HEK293 (cell line): ENCODE measurements around the gene FUT6.

Source experiments
- ZFP37 ChIP-seq: fragments of 450-650 bp; formaldehyde crosslinking; IDR thresholded peaks from 2 replicates; pipeline ENCODE4 v1.5.1; 2016; ENCODE audit warnings: missing biosample characterization, missing genetic modification characterization
- ZNF221 ChIP-seq: fragments of 450-650 bp; formaldehyde crosslinking; IDR thresholded peaks from 2 replicates; pipeline ENCODE4 v1.5.1; 2017; ENCODE audit warnings: missing biosample characterization, missing genetic modification characterization, borderline replicate concordance
- ZNF792 ChIP-seq: fragments of 450-650 bp; formaldehyde crosslinking; IDR thresholded peaks from 2 replicates; pipeline ENCODE4 v1.5.1; 2016; ENCODE audit warnings: missing biosample characterization, missing genetic modification characterization
- TF ChIP-seq, protein P1 (sequence below): fragments of 450-650 bp; formaldehyde crosslinking; IDR thresholded peaks from 2 replicates; pipeline ENCODE4 v1.5.1; 2016; ENCODE audit warnings: missing biosample characterization, missing genetic modification characterization

GRCh38 chr19:5867201-5868136 is 28.0 kb upstream of the FUT6 start:
- TF ChIP-seq ZFP37: no peak
- no peak for TF ChIP-seq ZNF221 (tag by site-specific recombination)
- no peak for TF ChIP-seq ZNF792 (tag by site-specific recombination)
- TF ChIP-seq, protein P1, sequence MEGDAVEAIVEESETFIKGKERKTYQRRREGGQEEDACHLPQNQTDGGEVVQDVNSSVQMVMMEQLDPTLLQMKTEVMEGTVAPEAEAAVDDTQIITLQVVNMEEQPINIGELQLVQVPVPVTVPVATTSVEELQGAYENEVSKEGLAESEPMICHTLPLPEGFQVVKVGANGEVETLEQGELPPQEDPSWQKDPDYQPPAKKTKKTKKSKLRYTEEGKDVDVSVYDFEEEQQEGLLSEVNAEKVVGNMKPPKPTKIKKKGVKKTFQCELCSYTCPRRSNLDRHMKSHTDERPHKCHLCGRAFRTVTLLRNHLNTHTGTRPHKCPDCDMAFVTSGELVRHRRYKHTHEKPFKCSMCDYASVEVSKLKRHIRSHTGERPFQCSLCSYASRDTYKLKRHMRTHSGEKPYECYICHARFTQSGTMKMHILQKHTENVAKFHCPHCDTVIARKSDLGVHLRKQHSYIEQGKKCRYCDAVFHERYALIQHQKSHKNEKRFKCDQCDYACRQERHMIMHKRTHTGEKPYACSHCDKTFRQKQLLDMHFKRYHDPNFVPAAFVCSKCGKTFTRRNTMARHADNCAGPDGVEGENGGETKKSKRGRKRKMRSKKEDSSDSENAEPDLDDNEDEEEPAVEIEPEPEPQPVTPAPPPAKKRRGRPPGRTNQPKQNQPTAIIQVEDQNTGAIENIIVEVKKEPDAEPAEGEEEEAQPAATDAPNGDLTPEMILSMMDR: no peak
